ENCODE measurements around the gene CSNK2A2.

CSNK2A2 gene

DNA sequence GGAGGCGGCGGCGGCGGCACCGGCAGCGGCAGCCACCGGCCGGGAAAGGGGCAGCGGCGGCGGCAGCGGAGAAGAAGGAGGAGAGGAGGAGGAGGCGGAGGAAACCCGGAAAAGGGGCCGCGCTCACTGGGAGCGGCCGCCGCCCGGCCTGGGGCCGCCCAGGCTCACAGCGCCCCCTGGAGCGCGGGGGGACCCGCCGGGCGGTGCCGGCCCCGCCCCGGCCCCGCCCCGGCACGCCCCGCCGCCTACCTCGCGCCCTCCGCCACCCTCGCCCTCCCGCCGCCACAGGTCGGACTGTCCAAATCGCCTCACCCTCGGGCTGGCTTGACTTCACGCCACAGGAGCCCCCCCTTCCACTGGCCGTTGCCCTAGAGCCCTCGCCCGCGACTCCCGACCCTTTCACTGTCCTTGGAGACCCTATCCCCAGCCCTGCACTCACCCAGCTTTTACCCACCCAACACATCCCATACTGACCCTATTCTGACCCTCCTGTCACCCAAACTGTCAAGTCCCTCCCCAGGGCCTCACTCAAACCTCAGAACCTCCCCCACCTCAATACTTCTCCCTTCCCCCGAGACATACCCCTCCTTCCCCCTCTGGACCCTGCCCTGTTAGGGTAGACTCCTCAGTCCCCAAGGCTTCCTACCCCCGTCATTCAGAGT is at the start of gene CSNK2A2:
Gene CSNK2A2 (minus strand): TSS at position 85 of the 662 bp plus-strand sequence. CDS start 370 bp downstream, outside the sequence.
- DNase-seq, result peak; percentile 74

DNA sequence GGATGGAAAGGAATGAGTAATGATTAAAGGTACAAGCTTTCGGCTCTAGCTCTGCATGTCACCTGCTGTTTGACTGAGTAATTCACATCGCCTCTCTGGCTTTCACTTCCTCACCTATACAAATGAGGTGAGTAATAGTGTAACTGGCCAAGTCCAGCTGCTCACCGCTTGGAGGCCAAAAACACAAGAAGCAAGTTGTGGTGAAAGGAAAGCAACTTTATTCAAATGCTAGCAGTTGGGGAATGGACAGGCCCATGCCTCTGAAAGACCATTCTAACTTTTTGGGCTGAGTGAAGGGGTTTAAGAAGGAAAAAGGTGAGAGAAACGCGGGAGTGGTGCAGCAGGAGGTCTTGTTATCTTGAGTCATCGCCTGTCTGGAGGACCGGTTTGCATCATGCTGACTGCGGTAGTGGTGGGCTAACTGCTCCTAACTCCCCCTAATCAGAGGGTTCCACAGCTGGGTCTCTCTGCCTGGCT is 45.7 kb upstream of the CSNK2A2 start:
- DNase-seq, result no peak

DNA sequence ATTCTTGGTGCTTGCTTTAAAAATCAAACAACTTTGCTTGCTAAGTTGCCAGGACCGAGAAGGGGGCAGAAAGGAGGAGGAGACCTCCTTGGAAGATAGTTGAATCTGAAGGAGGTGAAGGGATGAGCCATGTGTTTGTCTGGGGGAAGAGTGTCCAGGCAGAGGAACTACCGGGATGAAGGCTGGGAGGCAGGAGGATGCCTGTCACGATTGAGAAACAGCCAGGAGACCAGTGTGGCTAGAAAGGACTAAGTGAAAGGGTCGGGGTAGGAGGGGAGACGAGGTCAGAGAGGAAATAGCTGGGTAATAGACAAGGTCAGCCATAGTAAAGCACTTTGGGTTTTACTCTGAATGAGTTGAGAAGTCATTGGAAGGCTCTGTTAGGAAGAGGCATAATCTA is 38.9 kb upstream of the CSNK2A2 start:
- no peak for DNase-seq

DNA sequence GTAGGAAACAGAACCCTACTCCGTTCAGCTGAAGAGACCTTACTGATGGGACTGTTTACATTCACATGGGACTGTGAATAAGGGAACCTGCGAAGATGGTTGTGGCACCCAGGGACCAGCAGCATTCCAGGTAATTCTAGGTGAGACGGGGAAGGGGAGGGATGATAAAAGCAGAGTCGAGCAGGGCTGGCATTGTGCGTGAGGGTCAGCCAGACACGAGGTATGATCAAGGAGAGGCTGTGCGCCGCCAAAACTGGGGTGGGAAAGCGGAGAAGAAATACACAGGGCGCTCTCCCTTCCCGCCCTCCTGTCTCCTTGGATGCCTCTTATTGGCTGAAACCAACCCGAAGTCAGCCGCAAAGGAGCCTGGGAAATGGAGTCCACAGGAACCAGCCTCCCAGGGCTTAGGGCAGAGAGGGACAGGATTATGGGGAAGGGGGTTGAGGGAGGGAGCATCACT is 38.4 kb upstream of the CSNK2A2 start:
- peak; percentile 66 for DNase-seq

DNA sequence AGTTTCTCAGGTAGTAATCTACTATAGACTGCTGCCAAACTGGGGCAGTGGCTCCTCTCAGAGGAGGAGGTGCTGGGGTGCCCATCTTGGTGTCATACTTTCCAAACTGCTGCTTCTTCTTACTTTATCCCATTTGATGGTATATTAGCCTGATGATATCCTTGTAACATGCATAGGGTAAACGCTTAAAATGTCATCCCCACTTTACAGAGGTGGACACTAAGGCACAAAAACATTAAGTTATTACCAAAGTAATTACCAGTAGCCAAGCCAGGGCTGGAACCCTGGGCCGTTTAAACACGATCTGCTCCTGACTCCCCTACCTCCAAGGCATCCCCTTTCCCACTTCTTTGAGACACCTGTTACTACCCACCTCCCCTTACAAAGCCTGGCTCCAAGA is 37.8 kb upstream of the CSNK2A2 start:
- no peak for DNase-seq

DNA sequence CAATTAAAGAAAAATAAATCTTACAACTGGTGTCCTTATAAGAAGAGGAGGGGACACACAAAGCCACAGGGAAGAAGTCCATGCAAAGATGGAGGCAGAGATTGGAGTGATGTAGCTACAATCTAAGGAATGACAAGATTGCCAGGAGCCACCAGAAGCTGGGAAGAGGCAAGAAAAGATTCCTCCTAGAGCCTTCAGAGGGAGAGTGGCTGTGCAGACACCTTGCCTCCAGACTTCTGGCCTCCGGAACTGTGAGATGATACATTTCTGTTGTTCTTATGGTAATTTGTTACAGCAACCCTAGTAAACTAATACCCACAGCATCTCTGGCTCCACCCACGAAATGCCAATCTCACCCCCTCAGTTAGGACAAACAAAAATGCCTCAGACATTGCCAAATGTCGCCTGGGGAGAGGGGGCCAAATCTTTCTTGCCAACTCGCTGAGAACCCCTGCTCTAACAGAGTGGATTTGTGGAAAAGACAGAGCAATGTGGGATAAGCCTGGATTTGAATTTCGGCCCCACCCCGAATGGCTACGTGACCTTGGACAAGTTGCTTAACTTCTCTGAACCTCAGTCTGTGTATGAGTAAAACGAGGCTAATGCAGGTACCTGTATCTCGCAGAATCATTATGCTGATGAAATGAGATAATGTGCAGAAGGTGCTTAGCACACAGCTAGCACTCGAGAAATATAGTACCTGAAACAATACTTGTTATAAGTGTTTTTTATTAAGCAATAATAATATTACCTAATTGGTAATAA is 37.1 kb upstream of the CSNK2A2 start:
- no peak for DNase-seq

DNA sequence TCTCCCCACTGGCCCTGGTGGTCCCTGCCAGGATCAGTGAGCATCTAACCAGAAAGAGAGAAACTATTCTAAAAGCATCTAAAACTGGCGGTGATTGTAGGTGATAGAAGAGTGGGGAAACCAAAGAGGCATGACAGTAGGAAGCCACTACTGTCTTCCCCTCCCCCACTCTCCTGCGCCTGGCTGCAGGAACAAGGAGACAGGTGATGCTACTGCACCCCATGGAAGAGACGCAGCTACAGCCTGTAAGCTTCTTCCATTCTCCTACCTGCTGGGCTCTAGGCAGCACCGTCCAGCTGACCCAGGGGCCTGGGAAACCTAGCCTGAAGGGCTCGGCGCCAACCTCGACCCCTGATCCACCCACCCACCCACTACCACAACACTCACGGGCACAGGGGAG is 32.4 kb upstream of the CSNK2A2 start:
- DNase-seq, result no peak

DNA sequence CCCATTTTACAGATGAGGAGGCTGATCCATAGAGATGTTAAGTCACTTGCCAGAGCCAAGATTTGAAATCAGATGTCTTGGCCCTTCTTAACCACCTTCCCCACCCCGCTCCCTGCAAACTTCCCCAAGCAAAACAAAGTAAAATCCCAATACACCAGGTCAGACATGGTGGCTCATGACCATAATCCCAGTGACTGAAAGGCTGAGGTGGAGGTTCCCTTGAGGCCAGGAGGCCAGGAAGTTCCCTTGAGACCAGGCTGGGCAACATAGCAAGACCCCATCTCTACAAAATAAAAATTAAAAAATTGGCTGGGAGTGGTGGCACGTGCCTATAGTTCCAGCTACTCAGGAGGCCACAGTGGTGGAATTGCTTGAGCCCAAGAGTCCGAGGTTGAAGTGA is 28.9 kb upstream of the CSNK2A2 start:
- no peak for DNase-seq

DNA sequence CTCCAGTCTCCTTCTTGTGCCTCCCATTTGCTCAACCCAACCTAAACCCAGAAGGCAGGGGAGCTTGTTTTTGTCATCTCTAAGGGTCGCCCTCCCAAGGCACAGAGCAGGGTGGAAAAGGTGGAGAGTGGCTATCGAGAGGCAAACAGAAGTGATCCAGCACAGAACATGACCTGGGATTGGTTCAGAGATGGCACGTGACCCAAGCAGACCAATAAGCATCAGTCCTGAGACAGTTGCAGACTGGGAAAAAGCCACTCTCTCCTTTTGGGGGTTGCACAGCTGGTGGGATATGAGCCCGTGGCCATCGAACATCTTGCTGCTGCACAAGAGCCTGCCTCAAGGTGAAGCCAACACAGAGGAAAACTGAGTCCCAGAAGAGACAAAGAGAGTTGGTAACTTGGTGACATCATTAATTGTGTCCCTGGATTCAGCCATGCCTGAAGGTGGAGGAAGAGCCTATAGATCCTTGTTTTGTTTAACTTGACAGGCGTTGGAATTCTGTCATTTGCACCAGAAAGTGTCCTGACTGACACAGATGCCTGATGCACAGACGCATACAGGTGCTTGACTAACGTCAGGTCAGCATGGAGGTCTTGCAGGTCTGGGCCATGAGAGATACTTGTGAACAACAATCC is 28.2 kb upstream of the CSNK2A2 start:
- no peak for DNase-seq

DNA sequence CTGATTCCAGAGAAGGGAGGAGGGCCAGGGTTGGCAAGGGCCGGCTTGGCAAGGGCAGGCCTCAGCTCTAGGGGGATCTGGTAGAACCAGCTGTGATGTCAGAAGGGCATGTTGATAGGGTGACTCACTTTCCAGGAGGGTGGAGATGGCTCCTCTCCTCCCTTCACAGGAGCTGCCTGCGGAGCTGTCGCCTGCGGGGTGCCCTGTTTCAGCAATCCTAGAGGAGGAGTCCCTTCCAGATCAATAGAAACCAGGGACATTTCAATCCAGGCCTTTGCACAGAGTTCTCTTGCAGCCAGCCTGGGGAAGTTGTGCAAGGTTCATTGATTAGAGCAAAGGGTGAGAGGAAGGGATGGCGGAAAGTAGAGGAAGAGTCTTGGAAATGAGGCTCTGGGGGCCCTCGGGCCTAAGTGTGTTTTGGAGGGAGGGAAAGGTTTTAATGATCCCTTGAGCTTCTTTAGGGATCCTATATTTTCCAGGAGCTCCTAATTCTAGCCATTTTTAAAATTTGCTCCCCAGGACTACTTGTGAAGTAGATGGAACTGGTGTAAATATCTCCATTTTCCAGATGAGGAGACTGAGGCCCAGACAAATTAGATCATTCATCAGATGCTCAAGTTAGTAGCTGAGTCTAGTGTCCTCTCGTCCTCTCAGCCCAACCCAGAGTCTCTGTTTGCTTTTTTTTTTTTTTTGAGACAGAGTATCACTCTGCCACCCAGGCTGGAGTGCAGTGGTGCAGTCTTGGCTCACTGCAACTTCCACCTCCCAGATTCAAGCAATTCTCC is 24.8 kb upstream of the CSNK2A2 start:
- no peak for DNase-seq

DNA sequence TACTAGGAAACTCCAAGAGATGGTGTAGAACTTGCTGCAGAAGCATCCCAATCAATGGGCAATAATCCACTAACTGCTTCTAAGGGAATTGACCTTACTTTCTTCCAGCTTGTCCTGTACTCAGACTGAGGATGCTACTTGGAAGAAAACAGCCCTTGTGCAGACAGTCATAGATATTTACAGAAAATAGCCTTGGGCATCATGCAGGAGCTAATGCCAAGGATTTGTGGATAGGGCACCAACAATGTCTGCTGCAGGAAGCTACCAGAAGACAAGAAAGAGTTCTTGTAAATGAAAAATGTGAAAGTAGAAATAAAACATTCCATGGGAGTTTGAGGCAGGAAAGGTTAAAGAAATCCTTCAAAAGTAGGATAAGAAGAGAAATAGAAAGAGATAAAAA is 21.5 kb upstream of the CSNK2A2 start:
- DNase-seq, result no peak

DNA sequence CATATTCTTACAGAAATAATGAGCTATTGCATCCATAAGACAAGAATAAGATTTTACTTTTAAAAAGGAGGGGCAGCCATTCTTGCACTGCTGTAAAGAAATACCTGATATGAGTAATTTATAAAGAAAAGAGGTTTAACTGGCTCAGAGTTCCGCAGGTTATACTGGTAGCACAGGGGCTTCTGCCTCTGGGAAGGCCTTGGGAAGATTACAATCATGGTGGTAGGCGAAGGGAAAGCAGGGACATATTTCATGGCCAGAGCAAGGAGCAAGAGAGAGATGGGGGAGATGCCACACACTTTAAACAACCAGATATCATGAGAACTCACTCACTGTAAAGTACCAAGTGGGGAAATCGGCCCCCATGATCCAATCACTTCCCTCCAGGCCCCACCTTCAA is 20.9 kb upstream of the CSNK2A2 start:
- DNase-seq, result no peak

DNA sequence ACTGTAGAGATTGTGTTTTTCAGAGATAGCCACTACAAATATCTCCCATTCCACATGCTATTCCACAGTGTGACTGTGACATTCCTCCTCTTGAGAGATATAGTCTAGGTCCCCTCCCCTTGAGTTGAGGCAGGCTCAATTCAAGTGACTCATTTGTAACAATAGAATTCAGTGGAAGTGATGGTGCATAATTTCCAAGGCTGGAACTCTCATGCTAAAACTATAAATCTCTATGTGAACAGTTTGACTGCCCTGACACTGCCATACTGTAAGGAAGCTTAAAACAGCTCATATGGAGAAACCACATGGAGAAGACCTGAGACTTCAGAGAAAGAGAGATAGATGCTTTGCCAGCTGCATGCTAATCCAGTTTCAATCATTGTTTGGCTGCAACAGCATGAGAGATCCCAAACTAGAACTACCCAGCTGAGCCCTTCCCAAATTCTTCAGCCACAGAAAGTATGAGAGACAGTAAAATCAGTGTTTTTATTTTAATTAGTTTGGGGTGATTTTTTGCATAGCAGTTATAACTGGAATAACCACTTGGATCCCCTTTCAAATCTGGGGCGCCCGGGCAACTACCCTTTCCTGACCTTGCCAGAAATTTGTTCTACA is 19.5 kb upstream of the CSNK2A2 start:
- DNase-seq, result no peak

DNA sequence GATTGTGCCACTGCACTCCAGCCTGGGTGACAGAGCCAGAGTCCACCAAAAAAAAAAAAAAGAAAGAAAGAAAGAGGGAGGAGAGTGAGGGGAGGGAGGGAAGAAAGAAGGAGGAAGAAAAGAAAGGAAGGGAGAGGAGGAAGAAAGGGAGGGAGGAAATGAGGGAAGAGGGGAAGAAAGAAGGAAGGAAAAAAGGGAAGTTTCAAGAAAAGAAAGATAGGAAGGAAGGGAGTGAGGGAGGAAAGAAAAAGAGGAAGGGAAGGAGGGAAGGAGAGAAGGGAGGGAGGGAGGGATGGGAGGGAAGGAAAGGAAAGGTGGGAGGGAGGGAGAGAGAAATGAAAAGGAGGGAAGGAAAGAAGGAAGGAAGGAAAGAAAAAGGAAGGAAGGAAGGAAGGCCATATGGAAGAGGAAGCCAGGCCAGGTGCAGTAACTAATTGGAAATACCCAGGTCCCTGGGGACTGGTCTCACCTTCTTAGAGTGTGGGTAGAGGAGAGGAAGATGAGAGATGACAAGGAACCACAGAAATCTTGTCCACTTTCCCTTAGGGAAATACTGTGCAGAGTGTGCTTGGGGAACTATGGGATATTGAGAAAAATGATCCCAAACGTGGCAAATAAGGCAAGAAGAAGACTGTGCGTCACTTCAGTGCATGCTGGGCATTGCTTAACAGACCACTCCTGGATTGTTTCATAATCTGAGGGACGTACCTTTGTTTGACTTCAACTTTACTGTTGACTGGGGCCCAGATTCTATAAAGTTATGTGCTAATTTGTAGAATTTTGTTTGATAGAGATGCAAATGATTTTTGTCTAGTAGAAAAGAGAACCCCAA is 15.1 kb upstream of the CSNK2A2 start:
- no peak for DNase-seq

DNA sequence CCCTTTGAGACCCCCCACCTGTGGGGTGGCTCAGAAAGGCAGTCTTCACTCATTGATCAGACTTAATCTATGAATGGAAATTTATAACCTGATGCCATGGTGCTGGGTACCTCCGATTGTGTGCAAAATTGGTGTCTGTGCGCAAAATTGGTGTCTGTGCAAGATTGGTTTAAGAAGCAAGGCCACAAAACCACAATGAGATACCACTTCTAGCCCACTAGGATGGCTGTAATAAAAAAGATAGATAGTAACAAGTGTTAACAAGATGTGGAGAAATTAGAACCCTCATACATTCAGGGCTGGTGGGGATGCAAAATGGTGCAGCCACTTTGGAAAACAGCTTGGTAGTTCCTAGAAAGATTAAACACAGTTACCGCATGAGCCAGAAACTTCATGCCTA is 13.9 kb upstream of the CSNK2A2 start:
- DNase-seq, result no peak

DNA sequence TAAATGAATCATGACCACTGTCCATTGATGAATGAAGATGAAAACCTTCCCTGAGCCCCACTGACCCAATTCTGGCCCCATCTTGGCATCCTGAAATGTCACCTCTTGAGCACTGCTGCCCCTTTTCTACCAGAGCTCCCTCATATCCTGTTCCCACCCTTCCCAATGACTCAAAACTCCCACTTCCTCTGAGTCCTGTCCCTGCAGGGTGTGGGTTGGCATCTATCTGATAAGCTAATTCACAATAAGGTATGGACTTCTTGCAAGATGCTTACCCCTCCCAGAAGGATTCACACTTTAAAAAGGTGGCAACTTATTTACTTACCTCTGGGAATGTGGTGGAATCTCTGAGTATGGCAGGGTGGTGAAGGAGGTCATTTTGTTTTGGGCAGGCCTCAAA is 13.3 kb upstream of the CSNK2A2 start:
- DNase-seq, result no peak

DNA sequence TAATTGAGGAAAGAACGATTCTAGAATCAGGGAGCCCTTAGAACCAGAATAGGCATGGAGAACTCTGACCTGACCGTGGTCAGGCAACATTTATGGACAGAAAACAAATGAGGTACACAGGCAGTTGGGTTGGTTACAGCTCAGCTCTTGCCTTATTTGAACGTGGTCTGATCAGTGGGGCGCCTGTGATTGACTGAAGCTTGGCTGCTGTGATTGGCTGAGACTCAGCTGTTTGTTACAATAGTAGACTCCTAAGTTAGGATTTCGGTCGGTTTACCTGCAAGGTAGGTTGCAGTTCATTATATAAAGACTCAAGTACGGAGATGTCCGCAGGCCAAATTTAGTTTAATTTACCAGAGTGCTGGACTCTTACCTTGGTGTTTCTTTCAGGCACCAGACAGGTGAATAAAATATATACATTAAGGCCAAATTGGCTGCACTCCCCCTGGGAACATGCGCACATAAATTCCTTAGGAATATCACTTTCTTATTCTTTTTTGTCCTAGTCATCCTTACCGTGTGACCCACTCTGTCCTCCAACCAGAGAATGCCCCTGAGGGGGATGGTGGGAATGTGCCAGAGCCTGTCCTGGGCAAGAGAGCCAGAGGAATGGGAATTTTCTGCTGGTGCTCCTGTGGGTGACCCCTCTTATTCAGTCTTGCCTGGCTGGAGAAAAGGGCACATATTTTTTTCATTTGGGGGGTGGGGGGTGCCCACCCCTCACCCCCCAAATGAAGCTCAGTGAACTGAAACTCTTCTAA is 7.5 kb upstream of the CSNK2A2 start:
- no peak for DNase-seq

DNA sequence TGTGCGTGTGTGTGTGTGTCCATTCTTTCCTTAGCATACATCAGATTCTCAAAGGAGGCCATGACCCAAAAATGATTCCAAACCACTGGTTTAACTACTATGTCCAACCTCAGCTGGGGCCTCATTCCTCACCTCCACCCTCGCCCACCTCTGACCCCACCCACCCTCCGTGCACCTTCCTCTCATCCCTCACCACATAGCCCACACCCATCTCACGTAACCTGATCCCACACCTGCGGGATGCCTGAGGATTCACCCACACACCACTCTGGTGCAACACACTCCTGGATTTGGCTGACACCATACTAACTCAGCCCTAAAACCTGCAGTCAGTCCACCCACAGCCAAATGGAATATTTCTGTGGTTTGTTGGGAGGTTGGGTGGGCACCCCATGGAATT is 3.3 kb upstream of the CSNK2A2 start:
- DNase-seq, result no peak

DNA sequence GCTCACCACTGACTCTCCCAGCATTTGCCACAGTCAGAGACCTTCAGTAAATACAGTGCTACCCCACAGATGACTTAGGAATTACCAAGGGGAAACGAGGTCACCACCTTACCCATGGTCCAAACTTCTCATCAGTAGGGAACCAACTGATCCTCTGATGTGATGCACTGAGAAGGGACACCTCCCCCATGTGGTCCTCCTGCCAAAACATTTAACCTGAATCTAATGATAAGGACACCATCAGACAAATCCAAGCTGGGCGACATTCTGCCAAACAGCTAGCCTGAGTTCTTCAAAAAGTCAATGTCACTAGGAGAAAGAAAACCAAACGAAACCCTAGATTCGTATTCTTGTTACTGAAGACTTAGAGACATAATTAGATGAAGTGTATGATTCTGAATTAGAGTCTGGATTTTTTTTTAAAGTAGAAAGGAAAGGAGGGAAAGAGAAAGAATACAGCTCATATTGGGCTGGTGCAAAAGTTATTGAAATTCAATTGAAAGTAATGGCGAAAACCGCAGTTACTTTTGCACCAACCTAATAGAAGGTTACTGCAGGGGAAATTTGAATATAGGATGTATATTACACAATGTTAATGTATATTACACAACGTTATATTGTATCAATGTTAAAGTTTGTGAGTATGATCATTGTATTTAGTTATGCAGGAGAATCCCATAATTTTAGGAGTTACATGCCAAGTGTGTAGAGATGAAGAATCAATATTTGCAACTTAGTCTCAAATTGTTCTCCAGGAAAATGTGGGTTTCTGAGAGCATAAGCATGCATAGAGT is 2.3 kb upstream of the CSNK2A2 start:
- DNase-seq, result no peak

DNA sequence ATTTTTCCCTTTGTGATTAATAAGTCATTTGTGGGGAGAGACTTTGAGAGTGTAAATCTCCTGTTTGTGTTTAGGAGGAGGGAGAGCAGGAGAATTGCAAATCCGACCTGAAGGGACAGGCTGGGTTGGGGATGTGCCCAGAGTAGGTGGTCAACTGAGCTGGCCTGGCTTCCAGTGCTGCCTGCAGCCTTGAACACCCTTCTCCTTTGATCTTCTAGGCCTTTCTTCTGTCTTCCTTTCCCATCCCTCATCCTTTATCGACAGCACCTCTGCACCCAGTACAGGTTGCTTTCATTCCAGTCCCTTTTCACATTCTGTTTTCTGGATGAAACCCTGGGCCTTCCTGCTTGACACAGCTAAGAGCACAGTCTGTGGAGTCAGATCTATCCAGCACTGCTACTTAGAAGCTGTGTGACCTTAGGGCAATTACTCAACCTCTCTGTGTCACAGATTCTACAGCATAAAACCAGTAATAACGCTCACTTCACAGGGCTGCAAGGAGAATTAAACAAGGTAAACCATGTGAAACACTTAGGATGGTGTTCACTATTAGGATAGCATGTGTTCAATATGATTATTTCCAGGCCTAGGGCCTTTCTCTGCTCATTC is 1.0 kb upstream of the CSNK2A2 start:
- no peak for DNase-seq
